Lower leg skin (tissue), 3 donors: ENCODE results near the gene FOXQ1.

Experiments
- POLR2A ChIP-seq, 2 donors: fragments of 450-650 bp; IDR thresholded peaks; one replicate each; pipeline ENCODE4 v1.6.1; 2016 to 2017; ENCODE audit warnings: antibody characterized with exemption in 2 of 2, mild to moderate bottlenecking in 1 of 2, moderate library complexity in 1 of 2
- TF ChIP-seq, protein P1 (sequence below), 3 donors: fragments of 450-650 bp; IDR thresholded peaks; one replicate each; pipeline ENCODE4 v1.5.1; 2016; ENCODE audit warnings: antibody characterized with exemption in 3 of 3, mild to moderate bottlenecking in 3 of 3, moderate library complexity in 2 of 3

DNA sequence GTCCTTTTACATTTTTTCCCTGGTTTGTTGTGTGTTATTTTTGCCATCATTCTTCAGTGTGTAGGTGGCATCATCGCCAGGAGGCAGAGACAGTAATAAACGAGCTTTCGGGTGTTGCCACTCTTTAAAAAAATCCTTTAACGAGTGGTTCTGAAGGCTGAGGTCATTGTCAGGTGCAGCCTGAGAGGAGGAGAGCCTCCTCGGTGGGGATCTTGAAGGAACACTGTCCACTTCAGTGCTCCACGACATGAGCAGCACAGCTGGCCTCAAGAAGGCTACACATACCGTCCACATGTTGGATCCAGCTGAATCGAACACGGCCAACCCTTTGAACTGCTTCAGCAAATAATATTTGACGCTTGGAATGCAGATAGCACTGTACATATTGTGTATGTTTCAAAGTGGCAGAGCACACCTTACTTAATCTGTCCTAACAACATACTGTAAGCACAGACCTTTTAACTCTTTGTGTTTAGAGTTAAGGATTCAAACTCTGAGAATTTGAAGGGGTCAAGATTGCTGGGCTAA, 48.0 kb upstream of the FOXQ1 start:
- TF ChIP-seq, protein P1, sequence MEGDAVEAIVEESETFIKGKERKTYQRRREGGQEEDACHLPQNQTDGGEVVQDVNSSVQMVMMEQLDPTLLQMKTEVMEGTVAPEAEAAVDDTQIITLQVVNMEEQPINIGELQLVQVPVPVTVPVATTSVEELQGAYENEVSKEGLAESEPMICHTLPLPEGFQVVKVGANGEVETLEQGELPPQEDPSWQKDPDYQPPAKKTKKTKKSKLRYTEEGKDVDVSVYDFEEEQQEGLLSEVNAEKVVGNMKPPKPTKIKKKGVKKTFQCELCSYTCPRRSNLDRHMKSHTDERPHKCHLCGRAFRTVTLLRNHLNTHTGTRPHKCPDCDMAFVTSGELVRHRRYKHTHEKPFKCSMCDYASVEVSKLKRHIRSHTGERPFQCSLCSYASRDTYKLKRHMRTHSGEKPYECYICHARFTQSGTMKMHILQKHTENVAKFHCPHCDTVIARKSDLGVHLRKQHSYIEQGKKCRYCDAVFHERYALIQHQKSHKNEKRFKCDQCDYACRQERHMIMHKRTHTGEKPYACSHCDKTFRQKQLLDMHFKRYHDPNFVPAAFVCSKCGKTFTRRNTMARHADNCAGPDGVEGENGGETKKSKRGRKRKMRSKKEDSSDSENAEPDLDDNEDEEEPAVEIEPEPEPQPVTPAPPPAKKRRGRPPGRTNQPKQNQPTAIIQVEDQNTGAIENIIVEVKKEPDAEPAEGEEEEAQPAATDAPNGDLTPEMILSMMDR (IDR thresholded peaks at IDR 0.05): no peak
- no peak for TF ChIP-seq POLR2A (IDR thresholded peaks at IDR 0.05)
